Muscle of arm (tissue), 12 donors: ENCODE data around the gene ACP5. TPM values are rescaled to one million over a fixed set of nuclear protein-coding genes. Genes with fewer than 3 reads are reported as not detected.
"Not testable (repeated sequence)": the region's sequence is repeated elsewhere in the genome, so short reads cannot be mapped to it uniquely, and the experiment has no call there.

ENCODE experiments used
- DNase-seq: peaks from one replicate; pipeline ENCODE4 v3.0.0-alpha.2; 2013
- polyA plus RNA-seq, 12 donors: library from polyadenylated mRNA; unstranded; fragments of 120-200 nt; gene quantifications; one replicate each; pipeline ENCODE4 v1.2.1, GENCODE V29; 2013; ENCODE audit not compliant: insufficient read length in 12 of 12

The ACP5 gene
- polyA plus RNA-seq, 12 donors: 0.52 to 4.8 (median 1.7) TPM; not detected in 2

GRCh38 chr19:11581740-11582139 is 4.3 kb upstream of the ACP5 start:
- DNase-seq: no peak

- no peak for DNase-seq
These were observed 2.7 kb upstream of the ACP5 start for GRCh38 chr19:11580116-11580515.

GRCh38 chr19:11578258-11579142 is 1.1 kb upstream of the ACP5 start:
- DNase-seq: no peak

GRCh38 chr19:11576227-11576626 is 1.2 kb downstream of the ACP5 start:
- no peak for DNase-seq

- no peak for DNase-seq
These were observed 2.8 kb downstream of the ACP5 start for GRCh38 chr19:11574689-11575088.

- not testable (repeated sequence) for DNase-seq
These were observed 3.7 kb downstream of the ACP5 start for GRCh38 chr19:11573763-11574162.

GRCh38 chr19:11573354-11573753 is 4.1 kb downstream of the ACP5 start:
- not testable (repeated sequence) for DNase-seq

GRCh38 chr19:11570039-11570462 is 7.4 kb downstream of the ACP5 start:
- DNase-seq: no peak

- DNase-seq: no peak
These were observed 11.3 kb downstream of the ACP5 start for GRCh38 chr19:11566164-11566563.

- DNase-seq: not testable (repeated sequence)
These were observed 11.8 kb downstream of the ACP5 start for GRCh38 chr19:11565649-11565980.

GRCh38 chr19:11564082-11564807 is 13.2 kb downstream of the ACP5 start:
- not testable (repeated sequence) for DNase-seq

- DNase-seq: no peak
These were observed 13.9 kb downstream of the ACP5 start for GRCh38 chr19:11563532-11563931.

GRCh38 chr19:11560404-11561051 is 16.9 kb downstream of the ACP5 start:
- DNase-seq: no peak

GRCh38 chr19:11558881-11559828 is 18.3 kb downstream of the ACP5 start, which contains the start of gene ELOF1:
ELOF1 (minus strand) TSS chr19:11559230; CDS start chr19:11554347, 4,883 bp downstream.
- DNase-seq: peak; percentile 98

- no peak for DNase-seq
These were observed 20.6 kb downstream of the ACP5 start for GRCh38 chr19:11556634-11557420.

- DNase-seq: no peak
These were observed 22.2 kb downstream of the ACP5 start for GRCh38 chr19:11555246-11555645.

GRCh38 chr19:11554160-11554559 is 23.3 kb downstream of the ACP5 start:
- DNase-seq: no peak

GRCh38 chr19:11552666-11553372 is 24.6 kb downstream of the ACP5 start:
- DNase-seq: no peak

- DNase-seq: no peak
These were observed 25.7 kb downstream of the ACP5 start for GRCh38 chr19:11551603-11552235.
